CD4-positive, alpha-beta T cell treated with Interleukin-21 for 1 hour (primary cell): Measurements from ENCODE around the gene SYN1.

Experiments used
- DNase-seq: peaks from one replicate; pipeline ENCODE4 v3.0.0-alpha.2; 2020

The SYN1 gene

DNA sequence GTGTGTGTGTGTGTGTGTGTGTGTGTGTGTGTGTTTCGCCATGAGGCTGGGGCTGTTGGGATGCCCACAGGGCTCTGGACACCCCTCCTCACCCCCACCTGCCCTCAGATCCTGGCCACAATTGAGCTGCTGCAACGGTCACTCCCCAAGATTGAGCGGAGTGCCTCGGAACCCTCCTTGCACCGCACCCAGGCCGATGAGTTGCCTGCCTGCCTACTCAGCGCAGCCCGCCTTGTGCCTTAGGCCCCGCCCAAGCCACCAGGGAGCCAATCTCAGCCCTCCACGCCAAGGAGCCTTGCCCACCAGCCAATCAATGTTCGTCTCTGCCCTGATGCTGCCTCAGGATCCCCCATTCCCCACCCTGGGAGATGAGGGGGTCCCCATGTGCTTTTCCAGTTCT is 48.4 kb downstream of the SYN1 start:
- DNase-seq, result no peak

DNA sequence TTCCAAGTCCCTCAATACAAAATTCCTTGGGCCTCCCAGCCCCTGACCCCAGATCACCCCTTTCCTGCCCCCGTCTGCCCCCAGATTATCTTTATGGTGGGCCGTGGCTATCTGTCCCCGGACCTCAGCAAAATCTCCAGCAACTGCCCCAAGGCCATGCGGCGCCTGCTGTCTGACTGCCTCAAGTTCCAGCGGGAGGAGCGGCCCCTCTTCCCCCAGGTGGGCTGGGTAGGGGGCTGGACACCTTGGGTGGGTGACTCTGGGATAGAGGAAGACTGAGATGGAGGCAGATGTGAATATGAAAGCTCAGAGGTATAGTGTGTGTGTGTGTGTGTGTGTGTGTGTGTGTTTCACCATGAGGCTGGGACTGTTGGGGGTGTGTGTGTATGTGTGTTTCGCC is 48.9 kb downstream of the SYN1 start:
- no peak for DNase-seq

DNA sequence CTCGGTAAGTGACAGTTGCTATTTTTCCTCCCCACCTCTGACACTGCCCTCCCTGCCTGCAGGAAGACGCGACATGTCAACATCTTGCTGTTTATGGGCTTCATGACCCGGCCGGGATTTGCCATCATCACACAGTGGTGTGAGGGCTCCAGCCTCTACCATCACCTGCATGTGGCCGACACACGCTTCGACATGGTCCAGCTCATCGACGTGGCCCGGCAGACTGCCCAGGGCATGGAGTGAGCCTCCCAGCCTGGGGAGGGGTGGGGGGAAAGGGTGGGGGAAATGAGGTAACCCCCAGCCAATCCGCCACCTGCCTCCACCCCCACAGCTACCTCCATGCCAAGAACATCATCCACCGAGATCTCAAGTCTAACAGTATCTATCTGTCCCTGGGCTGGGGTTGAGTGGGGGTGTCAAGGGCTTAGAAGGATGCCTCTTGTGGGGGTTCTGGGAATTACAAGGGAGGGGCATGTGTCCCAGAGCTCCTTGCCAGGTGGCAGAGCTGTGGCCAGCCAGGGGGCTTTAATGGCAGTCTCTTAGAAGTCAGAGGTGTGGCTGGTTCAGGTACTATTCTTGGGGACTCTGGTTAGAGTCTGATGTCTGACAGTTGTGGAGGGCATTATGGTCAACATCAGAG is 50.9 kb downstream of the SYN1 start:
- peak; percentile 44 for DNase-seq

DNA sequence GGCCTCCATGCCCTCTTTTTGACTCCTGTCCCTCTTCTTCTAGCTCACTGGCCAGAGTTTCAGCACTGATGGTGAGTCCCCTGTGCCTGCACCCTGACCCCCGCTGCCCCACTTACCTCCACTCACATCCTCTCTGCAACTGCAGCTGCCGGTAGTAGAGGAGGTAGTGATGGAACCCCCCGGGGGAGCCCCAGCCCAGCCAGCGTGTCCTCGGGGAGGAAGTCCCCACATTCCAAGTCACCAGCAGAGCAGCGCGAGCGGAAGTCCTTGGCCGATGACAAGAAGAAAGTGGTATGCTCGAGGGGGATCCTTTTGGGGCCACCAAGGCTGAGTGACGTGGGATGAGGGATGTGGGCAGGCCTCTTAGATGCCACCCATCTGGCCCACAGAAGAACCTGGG is 52.8 kb downstream of the SYN1 start:
- no peak for DNase-seq

- no peak for DNase-seq
Measured at GRCh38 chrX:47564438-47565085, 55.1 kb downstream of the SYN1 start.

DNA sequence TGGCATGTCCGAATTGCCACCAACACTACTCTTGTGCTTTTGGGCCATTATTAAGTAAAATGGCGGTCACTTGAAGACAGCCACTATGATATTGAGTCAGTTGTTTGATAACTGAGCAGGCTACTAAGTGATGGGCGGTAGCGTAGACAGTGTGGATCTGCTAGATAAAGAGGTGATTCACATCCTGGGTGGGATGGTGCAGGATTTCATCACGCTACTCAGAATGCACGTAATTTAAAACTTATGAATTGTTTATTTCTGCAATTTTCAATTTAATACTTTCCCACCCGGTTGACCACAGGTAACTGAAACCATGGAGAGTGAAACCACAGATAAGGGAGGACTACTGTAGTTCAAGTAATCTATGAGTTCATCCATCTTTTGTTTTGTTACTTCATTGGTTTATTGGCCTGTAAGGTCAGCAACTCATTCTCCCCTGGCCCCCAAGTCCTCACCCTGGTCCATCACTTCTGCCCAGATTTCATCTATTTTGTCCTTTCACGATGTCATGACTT is 55.8 kb downstream of the SYN1 start:
- no peak for DNase-seq

GRCh38 chrX:47562615-47563243 is 56.9 kb downstream of the SYN1 start:
- peak; percentile 42 for DNase-seq

- DNase-seq, result no peak
Measured at GRCh38 chrX:47561659-47562151, 58.0 kb downstream of the SYN1 start.

- peak; percentile 99 for DNase-seq
Measured at GRCh38 chrX:47560934-47561658, 58.6 kb downstream of the SYN1 start, which contains the start of gene ARAF. Gene ARAF, plus strand, starts transcription at chrX:47561205. Its CDS starts 1,763 bp downstream, at chrX:47562968.

GRCh38 chrX:47560179-47560933 is 59.3 kb downstream of the SYN1 start:
- DNase-seq, result no peak

GRCh38 chrX:47558436-47558835 is 61.2 kb downstream of the SYN1 start:
- no peak for DNase-seq

DNA sequence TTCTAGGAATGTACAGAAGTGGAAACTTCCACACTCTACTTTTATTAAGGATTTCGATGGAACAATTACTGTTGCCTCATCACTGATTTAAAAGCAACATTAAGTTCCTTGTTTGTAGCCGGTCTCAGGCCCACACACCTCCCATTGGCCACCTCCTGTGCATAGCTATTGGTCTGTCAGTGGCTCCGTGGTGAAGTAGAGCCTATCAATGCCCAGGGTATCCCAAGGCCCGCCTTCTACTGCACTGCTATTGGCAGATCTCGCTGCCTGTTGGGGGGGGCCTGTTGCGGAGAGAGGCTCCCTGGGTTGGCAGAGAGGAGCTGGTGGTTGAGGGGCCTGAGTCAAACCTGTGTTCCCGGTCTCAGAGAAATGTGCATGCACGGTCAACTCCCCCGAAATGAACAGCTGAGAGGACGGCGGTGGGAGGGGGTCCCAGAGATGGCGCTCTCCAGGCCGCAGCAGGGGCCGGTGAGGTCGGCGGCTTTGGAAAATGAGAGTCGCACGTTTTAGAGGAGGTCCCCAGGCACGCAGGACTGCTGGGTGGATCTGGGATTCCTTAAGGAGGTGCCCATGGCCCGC is 63.5 kb downstream of the SYN1 start:
- peak; percentile 90 for DNase-seq

DNA sequence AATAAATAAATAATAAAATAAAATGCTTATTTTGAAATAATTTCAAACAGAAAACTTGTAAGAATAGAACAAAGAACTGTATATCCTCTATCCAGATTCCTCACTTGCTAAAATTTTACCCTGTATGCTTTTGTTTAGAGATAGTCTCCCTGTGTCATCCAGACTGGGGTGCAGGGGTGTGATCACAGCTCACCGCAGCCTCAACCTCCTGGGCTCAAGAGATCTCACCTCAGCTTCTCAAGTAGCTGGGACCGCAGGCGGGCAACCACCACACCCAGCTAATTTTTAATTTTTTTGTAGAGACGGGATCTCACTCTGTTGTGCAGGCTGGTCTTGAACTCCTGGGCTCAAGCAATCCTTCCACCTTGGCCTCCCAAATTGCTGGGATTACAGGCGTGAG is 76.2 kb downstream of the SYN1 start:
- DNase-seq, result no peak

DNA sequence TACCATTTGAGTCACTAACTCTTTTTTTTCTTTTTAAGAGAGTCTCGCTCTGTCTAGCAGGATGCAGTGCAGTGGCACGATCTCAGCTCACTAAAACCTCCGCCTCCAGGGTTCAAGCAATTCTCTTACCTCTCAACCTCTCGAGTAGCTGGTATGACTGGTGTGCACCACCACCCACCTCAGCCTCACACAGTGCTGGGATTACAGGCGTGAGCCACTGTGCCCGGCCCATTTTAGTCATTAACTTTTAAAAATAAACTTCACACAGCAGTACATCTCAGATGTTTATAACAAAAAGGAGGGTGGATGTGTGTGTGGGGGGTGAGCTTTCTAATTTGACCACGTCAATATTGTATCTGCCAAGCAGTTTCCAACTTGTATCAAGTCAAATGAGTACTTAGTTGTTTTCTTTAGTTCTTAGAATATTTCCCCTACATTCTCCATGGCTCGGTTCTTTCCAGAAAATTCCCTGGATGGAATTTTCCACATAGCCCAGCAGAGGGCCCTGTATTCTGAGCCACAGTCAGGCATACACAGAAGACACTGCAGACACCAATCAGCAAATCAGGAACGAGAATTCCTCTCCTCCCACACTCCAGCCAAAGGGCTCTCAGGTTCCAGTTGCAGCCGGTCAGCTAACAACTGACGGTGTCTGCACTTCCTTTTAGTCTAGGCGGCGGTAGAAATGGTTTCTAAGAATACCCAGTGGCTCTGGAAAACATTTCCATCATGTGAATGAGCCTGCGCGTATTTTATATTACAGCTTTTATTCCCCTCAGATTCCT is 78.7 kb downstream of the SYN1 start:
- no peak for DNase-seq

GRCh38 chrX:47539860-47540259 is 79.8 kb downstream of the SYN1 start:
- DNase-seq, result no peak

DNA sequence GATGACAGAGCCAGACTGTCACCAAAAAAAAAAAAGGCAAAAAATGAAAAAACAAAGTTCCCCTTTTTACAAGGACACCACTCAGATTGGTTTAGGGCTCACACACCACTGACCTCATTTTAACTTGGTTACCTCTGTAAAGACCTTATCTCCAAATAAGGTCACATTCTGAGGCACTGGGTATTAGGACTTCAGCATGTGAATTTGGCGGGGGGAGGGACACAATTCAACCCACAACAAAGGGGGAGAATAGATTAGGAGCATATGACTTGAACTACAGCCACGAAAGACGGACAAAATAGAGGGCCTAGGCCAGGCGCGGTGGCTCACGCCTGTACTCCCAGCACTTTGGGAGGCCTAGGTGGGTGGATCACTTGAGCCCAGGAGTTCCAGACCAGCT is 89.6 kb downstream of the SYN1 start:
- DNase-seq, result no peak

GRCh38 chrX:47529548-47529947 is 90.1 kb downstream of the SYN1 start:
- DNase-seq, result no peak

DNA sequence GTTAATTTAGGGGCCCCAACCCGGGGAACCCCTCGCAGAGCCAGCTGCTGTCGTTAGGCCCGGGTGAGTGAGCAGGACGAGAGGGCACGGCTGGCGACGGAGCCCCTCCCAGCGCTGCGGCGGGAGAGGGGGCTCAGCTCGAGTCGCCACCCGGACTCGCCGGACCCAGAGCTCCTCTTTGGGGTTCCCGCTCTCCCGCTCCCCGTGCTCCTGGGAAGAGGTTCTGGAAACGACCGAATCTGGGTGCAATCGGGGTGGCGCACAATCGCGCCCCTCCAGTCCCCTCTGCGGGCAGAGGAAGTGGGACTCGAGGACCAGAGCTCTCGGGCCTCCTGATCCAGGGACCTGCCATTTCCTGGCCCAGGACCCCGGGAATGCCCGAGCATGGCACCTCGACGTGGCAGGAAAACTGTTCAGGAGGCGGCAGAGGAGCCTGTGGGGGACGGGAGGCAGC is 95.9 kb downstream of the SYN1 start:
- no peak for DNase-seq

GRCh38 chrX:47523297-47523696 is 96.4 kb downstream of the SYN1 start:
- peak; percentile 81 for DNase-seq
